Melanocyte of skin (primary cell): Measurements from ENCODE around the gene INSR. TPM values are rescaled to one million over a fixed set of nuclear protein-coding genes. Genes with fewer than 3 reads are reported as not detected.

Experiments
- total RNA-seq, 2 donors: library from RNA; depleted of rRNA; stranded (reverse); fragments of >200 nt; gene quantifications; 2 replicates each; pipeline ENCODE4 v1.2.3, GENCODE V29; 2012

INSR gene
- 10 to 100 TPM in 1 of 2 donors, 1 to 10 TPM in 1; 6.7 to 11.4 TPM for total RNA-seq

DNA sequence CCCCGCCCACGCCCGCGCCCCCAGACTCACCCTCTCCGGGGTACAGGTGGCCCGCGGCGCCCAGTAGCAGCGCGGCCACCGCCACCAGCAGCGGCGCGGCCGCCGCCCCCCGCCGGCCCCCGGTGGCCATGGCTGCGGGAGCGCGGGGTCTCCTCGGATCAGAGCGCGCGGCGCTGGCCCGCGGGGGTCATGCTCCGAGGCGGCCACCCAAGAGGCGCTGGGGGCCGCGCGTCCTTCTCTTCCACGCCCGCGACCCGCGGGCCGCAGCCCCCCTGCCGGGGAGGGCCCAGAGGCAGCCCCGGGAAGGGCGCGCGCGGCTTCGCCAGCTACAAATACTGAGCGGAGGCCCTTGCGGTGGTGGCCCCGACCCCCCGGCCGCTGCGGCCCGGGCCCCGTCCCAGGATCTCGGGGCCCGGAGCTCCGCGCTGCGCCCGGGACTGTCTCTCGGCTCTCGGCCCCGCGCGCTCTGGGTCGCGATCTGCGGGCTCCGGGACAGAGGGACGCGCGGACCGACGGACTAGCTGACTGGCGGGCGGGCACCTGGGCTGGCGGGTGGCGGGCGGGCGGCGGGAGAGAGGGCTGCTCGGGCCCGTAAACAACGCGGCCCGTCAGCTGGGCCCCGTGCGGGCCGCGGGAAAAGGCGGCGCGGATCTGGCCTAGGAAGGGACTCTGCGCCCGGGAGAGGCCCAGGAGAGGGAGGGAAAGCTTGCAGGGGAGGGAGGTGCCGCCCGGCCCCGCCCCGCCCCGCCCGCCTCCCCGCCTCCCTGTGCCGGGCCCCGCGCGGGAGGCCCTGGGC lies at the start of gene INSR:
TSS of gene INSR (minus strand) at position 653 of the 796 bp plus-strand sequence. CDS start at position 130, 523 bp downstream.

GRCh38 chr19:7069042-7069903 lies 224.9 kb downstream of the INSR start, which contains the start of gene ZNF557:
ZNF557 (plus strand) TSS chr19:7069703; CDS start chr19:7075075, 5,372 bp downstream.

Other genes with a start within 250 kb of the INSR start
- not detected for gene MBD3L2, start 245.1 kb downstream of the INSR start, total RNA-seq
- not detected for gene MBD3L3, start 235.7 kb downstream of the INSR start, total RNA-seq
- 10 to 100 TPM; 14.3 to 16.2 TPM for gene ZNF557, start 224.7 kb downstream of the INSR start, total RNA-seq
- 10 to 100 TPM; 39.6 to 42.0 TPM for gene ARHGEF18, start 54.5 kb upstream of the INSR start, total RNA-seq
- 1 to 10 TPM; 2.7 to 4.5 TPM for gene PEX11G, start 194.6 kb upstream of the INSR start, total RNA-seq
- 10 to 100 TPM; 15.7 to 22.0 TPM for gene ZNF358, start 221.7 kb upstream of the INSR start, total RNA-seq
- gene MCOLN1, start 228.2 kb upstream of the INSR start, total RNA-seq, result 10 to 100 TPM; 16.0 to 23.7 TPM
- 10 to 100 TPM; 82.6 to 88.2 TPM for gene PNPLA6, start 241.3 kb upstream of the INSR start, total RNA-seq